BE2C (cell line): Measurements from ENCODE around the gene PLA2G4D.
A peak's percentile ranks its signal among the peaks of the same experiment; 100 is the strongest.

Source experiments
- DNase-seq: peaks from one replicate; pipeline ENCODE4 v3.0.0-alpha.2; 2020
- H3K27me3 ChIP-seq: fragments of 250-450 bp; sonication (Bioruptor Pico); 2 replicates; pipeline ENCODE4 v1.5.1; 2020; ENCODE audit warnings: mild to moderate bottlenecking
- H3K36me3 ChIP-seq: fragments of 250-450 bp; sonication (Bioruptor Pico); 2 replicates; pipeline ENCODE4 v1.5.1; 2020; ENCODE audit warnings: mild to moderate bottlenecking
- H3K4me1 ChIP-seq: fragments of 250-450 bp; sonication (Bioruptor Pico); 2 replicates; pipeline ENCODE4 v1.5.1; 2020
- H3K4me3 ChIP-seq: 2 replicates; pipeline ENCODE4 v1.5.1; 2011; ENCODE audit warnings: low read depth, low read length
- H3K9me3 ChIP-seq: fragments of 250-450 bp; sonication (Bioruptor Pico); 2 replicates; pipeline ENCODE4 v1.5.1; 2020
- CTCF ChIP-seq: IDR thresholded peaks from 2 replicates; pipeline ENCODE4 v1.5.1; 2012; ENCODE audit warnings: mild to moderate bottlenecking, low read depth, low read length

The PLA2G4D gene

GRCh38 chr15:42045211-42045615 is 49.1 kb downstream of the PLA2G4D start:
- H3K27me3 ChIP-seq: no peaks in the 10 kb centered on the region
- H3K36me3 ChIP-seq: no peaks in the 10 kb centered on the region
- H3K4me1 ChIP-seq: no peaks in the 10 kb centered on the region
- peak; percentile 50 for DNase-seq
- no peaks in the 10 kb centered on the region for H3K9me3 ChIP-seq
- no peak for TF ChIP-seq CTCF
- H3K4me3 ChIP-seq: no peak overlapping the region

GRCh38 chr15:42042602-42043400 is 51.6 kb downstream of the PLA2G4D start:
- H3K4me3 ChIP-seq: no peak overlapping the region
- H3K9me3 ChIP-seq: no peaks in the 10 kb centered on the region
- no peaks in the 10 kb centered on the region for H3K36me3 ChIP-seq
- H3K27me3 ChIP-seq: no peaks in the 10 kb centered on the region
- H3K4me1 ChIP-seq: no peaks in the 10 kb centered on the region
- DNase-seq: no peak
- no peak for TF ChIP-seq CTCF

- no peaks in the 10 kb centered on the region for H3K4me1 ChIP-seq
- no peaks in the 10 kb centered on the region for H3K9me3 ChIP-seq
- no peak for DNase-seq
- H3K4me3 ChIP-seq: no peak overlapping the region
- H3K27me3 ChIP-seq: no peaks in the 10 kb centered on the region
- H3K36me3 ChIP-seq: no peaks in the 10 kb centered on the region
- no peak for TF ChIP-seq CTCF
Observed at GRCh38 chr15:42038401-42038800, 56.0 kb downstream of the PLA2G4D start.

- Histone ChIP-seq H3K9me3 (no peaks in the 10 kb centered on the region), H3K4me3 (no peak overlapping the region), H3K36me3 (no peaks in the 10 kb centered on the region), H3K27me3 (no peaks in the 10 kb centered on the region), H3K4me1 (no peaks in the 10 kb centered on the region)
- DNase-seq: peak; percentile 60
- no peak for TF ChIP-seq CTCF
Observed at GRCh38 chr15:42037656-42038055, 56.7 kb downstream of the PLA2G4D start.

- no peaks in the 10 kb centered on the region for H3K27me3 ChIP-seq
- no peaks in the 10 kb centered on the region for H3K36me3 ChIP-seq
- H3K4me1 ChIP-seq: no peaks in the 10 kb centered on the region
- H3K9me3 ChIP-seq: no peaks in the 10 kb centered on the region
- no peak for TF ChIP-seq CTCF
- no peak overlapping the region for H3K4me3 ChIP-seq
- DNase-seq: no peak
Observed at GRCh38 chr15:42036966-42037365, 57.4 kb downstream of the PLA2G4D start.

GRCh38 chr15:42036112-42036905 is 58.1 kb downstream of the PLA2G4D start:
- H3K27me3 ChIP-seq: no peaks in the 10 kb centered on the region
- TF ChIP-seq CTCF: no peak
- no peaks in the 10 kb centered on the region for H3K4me1 ChIP-seq
- H3K9me3 ChIP-seq: no peaks in the 10 kb centered on the region
- no peaks in the 10 kb centered on the region for H3K36me3 ChIP-seq
- no peak overlapping the region for H3K4me3 ChIP-seq
- DNase-seq: no peak
